Panc1 (cell line): ENCODE measurements around the gene SV2B. TPM values are rescaled to one million over a fixed set of nuclear protein-coding genes. Genes with fewer than 3 reads are reported as not detected.

Source experiments
- ATAC-seq: fragments of 200-7000 bp; cut with Tn5 transposase; 2 replicates; pipeline ENCODE4 v1.9.1; 2020; ENCODE audit warnings: mild to moderate bottlenecking, moderate library complexity
- BruUV-seq: library from RNA; stranded (reverse); fragments of 400-500 nt; replicated peaks from 2 replicates; lab custom pipeline; 2021; lab: Mats Ljungman, UMichigan
- CTCF ChIA-PET: fragments of 300-600 bp; sonication (Branson Sonifier 250); formaldehyde crosslinking; loops from one replicate; lab custom pipeline; 2022; ENCODE audit warnings: antibody characterized with exemption; lab: Charles Lee
- POLR2A ChIA-PET: fragments of 300-600 bp; sonication (Branson Sonifier 250); formaldehyde crosslinking; loops from one replicate; lab custom pipeline; 2022; ENCODE audit warnings: antibody characterized with exemption; lab: Charles Lee
- DNase-seq: peaks from one replicate; pipeline ENCODE4 v3.0.0-alpha.2; 2010; ENCODE audit warnings: low read depth, low spot score
- H3K27ac ChIP-seq: 2 replicates; pipeline ENCODE4 v1.5.1; 2011; ENCODE audit warnings: mild to moderate bottlenecking, low read length, inconsistent platforms
- H3K27me3 ChIP-seq: fragments of 200-500 bp; sonication (Bioruptor generic); 2 replicates; pipeline ENCODE4 v1.6.0; 2014; ENCODE audit warnings: low read length, inconsistent platforms; ENCODE audit not compliant: control insufficient read depth, insufficient read depth
- H3K36me3 ChIP-seq: fragments of 200-500 bp; sonication (Bioruptor generic); 2 replicates; pipeline ENCODE4 v1.5.1; 2014; ENCODE audit warnings: inconsistent platforms, mild to moderate bottlenecking, low read length, moderate library complexity; ENCODE audit not compliant: control insufficient read depth, insufficient read depth
- H3K4me1 ChIP-seq: 2 replicates; pipeline ENCODE4 v1.5.1; 2011; ENCODE audit warnings: inconsistent platforms, mild to moderate bottlenecking, low read length, moderate library complexity; ENCODE audit not compliant: control insufficient read depth, insufficient read depth
- H3K4me3 ChIP-seq, 2 experiments: 2 replicates each; pipeline ENCODE4 v1.5.1; 2011 to 2012; ENCODE audit warnings: low read depth in 2 of 2, low read length in 2 of 2, mild to moderate bottlenecking in 2 of 2, inconsistent platforms in 1 of 2, moderate library complexity in 1 of 2
- H3K9me3 ChIP-seq: fragments of 200-500 bp; sonication (Bioruptor generic); 2 replicates; pipeline ENCODE4 v1.5.1; 2014; ENCODE audit warnings: low read depth, mild to moderate bottlenecking, inconsistent platforms, low read length, moderate library complexity; ENCODE audit not compliant: control insufficient read depth, insufficient read depth
- POLR2AphosphoS5 ChIP-seq: IDR thresholded peaks from 2 replicates; pipeline ENCODE4 v1.6.1; 2012; ENCODE audit warnings: mild to moderate bottlenecking, low read depth, low read length, moderate library complexity
- REST ChIP-seq, 2 experiments: IDR thresholded peaks; 2 replicates each; pipeline ENCODE4 v1.6.1; 2011 to 2012; ENCODE audit warnings: low read depth in 2 of 2, control low read depth in 1 of 2, low read length in 1 of 2, mild to moderate bottlenecking in 1 of 2, moderate library complexity in 1 of 2; ENCODE audit not compliant: insufficient read depth in 1 of 2
- SIN3A ChIP-seq: IDR thresholded peaks from 2 replicates; pipeline ENCODE4 v1.6.1; 2012; ENCODE audit warnings: low read depth, mild to moderate bottlenecking, low read length, moderate library complexity, borderline replicate concordance; ENCODE audit not compliant: insufficient read depth
- TCF7L2 ChIP-seq: IDR thresholded peaks from 2 replicates; pipeline ENCODE4 v1.6.1; 2011; ENCODE audit warnings: mild to moderate bottlenecking, low read depth, low read length, inconsistent platforms
- in situ Hi-C: cut with HindIII; loops from 2 replicates; pipeline ENCODE4 v1.10.0; 2016; ENCODE audit warnings: low sequenced_read_pairs, low pct_unique_long_range_greater_than_20kb
- intact Hi-C: fragments of 100-400 bp; cut with micrococcal nuclease; formaldehyde crosslinking; loops from one replicate; pipeline ENCODE4 v1.10.0; 2022; ENCODE audit not compliant: unreplicated experiment
- total RNA-seq: library from RNA; stranded (reverse); gene quantifications from one replicate; pipeline ENCODE4 v1.2.1, GENCODE V29; 2021; ENCODE audit not compliant: unreplicated experiment
- TF ChIP-seq, protein P1 (sequence below): fragments of 450-650 bp; IDR thresholded peaks from 2 replicates; pipeline ENCODE4 v1.5.1; 2017; ENCODE audit warnings: mild to moderate bottlenecking

Gene SV2B
- total RNA-seq, 1 experiment from 2014 or later, result not detected

DNA sequence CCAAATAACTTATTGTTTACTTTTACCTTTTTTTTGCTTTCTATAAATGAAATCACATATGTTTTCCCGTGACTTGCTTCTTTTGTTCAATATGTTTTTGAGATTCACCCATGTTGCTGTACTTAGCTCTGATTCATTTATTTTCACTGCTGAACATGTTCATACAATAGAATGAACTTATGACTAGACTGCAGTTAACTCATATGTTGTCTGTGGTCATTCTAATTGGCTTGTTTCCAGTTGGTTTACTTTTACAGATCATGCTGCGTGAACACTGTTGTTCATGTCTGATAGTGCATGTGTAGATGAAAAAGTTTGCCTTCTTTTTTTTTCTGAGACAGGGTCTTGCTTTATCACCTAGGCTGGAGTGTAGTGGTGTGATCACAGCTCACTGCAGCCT lies 31.6 kb upstream of the SV2B start:
- Histone ChIP-seq H3K9me3 (no peaks in the 10 kb centered on the region), H3K36me3 (no peaks in the 10 kb centered on the region), H3K4me1 (no peaks in the 10 kb centered on the region), H3K27ac (no peak overlapping the region), H3K27me3 (peaks cover 14% of the 10 kb centered on the region), H3K4me3 (no peak overlapping the region)
- in situ Hi-C loops (no loop called here), intact Hi-C loops (no loop called here)
- ChIA-PET POLR2A (no interaction called here), CTCF (no interaction called here)
- DNase-seq (no peak), ATAC-seq (no peak)
- TF ChIP-seq POLR2AphosphoS5, result no peak
- TF ChIP-seq, protein P1, sequence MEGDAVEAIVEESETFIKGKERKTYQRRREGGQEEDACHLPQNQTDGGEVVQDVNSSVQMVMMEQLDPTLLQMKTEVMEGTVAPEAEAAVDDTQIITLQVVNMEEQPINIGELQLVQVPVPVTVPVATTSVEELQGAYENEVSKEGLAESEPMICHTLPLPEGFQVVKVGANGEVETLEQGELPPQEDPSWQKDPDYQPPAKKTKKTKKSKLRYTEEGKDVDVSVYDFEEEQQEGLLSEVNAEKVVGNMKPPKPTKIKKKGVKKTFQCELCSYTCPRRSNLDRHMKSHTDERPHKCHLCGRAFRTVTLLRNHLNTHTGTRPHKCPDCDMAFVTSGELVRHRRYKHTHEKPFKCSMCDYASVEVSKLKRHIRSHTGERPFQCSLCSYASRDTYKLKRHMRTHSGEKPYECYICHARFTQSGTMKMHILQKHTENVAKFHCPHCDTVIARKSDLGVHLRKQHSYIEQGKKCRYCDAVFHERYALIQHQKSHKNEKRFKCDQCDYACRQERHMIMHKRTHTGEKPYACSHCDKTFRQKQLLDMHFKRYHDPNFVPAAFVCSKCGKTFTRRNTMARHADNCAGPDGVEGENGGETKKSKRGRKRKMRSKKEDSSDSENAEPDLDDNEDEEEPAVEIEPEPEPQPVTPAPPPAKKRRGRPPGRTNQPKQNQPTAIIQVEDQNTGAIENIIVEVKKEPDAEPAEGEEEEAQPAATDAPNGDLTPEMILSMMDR, result no peak
- TF ChIP-seq TCF7L2, result no peak
- TF ChIP-seq SIN3A, result no peak
- no peak for TF ChIP-seq REST (IDR thresholded peaks at IDR 0.05; ENCODE audit: insufficient read depth in 1 of 2, low read depth in 2 of 2, low read length in 1 of 2)
- no TSS peak for BruUV-seq

GRCh38 chr15:91068966-91069365 lies 31.1 kb upstream of the SV2B start:
- H3K4me1 ChIP-seq, result no peaks in the 10 kb centered on the region
- peaks cover 14% of the 10 kb centered on the region for H3K27me3 ChIP-seq
- BruUV-seq, result no TSS peak
- ChIA-PET CTCF (no interaction called here), POLR2A (no interaction called here)
- DNase-seq (no peak), ATAC-seq (no peak)
- no peak overlapping the region for H3K27ac ChIP-seq
- no peak overlapping the region for H3K4me3 ChIP-seq
- in situ Hi-C loops (no loop called here), intact Hi-C loops (no loop called here)
- TF ChIP-seq SIN3A, result no peak
- TF ChIP-seq, protein P1, result peak; percentile 33; the same call in 1 of the 2 replicates
- no peaks in the 10 kb centered on the region for H3K36me3 ChIP-seq
- H3K9me3 ChIP-seq, result no peaks in the 10 kb centered on the region

DNA sequence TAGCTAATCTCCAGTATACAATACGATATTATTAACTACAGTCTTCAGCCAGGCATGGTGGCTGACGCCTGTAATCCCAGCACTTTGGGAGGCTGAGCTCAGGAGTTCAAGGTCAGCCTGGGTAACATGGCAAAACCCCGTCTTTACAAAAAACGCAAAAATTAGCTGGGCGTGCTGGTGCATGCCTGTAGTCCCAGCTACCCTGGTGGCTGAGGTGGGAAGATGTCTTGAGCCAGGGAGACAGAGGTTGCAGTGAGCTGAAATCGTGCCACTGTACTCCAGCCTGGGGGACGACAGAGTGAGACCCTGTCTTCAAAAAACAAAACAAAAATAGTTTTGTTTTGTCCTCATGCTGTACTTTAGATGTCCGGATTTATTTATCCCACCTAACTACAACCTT lies 29.2 kb upstream of the SV2B start:
- ChIA-PET POLR2A (no interaction called here), CTCF (no interaction called here)
- in situ Hi-C loops (no loop called here), intact Hi-C loops (no loop called here)
- no TSS peak for BruUV-seq
- H3K4me3 ChIP-seq, result no peak overlapping the region
- no peaks in the 10 kb centered on the region for H3K4me1 ChIP-seq
- H3K9me3 ChIP-seq, result no peaks in the 10 kb centered on the region
- H3K27ac ChIP-seq, result no peak overlapping the region
- no peak for ATAC-seq
- no peak for TF ChIP-seq REST (IDR thresholded peaks at IDR 0.05; ENCODE audit: insufficient read depth in 1 of 2, low read depth in 2 of 2, low read length in 1 of 2)
- TF ChIP-seq SIN3A, result no peak
- TF ChIP-seq, protein P1, result no peak
- TF ChIP-seq TCF7L2, result no peak
- TF ChIP-seq POLR2AphosphoS5, result no peak
- H3K36me3 ChIP-seq, result no peaks in the 10 kb centered on the region
- no peak for DNase-seq
- H3K27me3 ChIP-seq, result peaks cover 14% of the 10 kb centered on the region
